HG02840 (cell line): ENCODE measurements around the gene TSPAN18.

Experiments
- ATAC-seq: cut with Tn5 transposase; IDR thresholded peaks from one replicate; pipeline ENCODE4 v1.9.1; 2021; ENCODE audit warnings: mild to moderate bottlenecking, moderate library complexity, moderate number of reproducible peaks; ENCODE audit not compliant: unreplicated experiment, low FRiP score

TSPAN18 gene

DNA sequence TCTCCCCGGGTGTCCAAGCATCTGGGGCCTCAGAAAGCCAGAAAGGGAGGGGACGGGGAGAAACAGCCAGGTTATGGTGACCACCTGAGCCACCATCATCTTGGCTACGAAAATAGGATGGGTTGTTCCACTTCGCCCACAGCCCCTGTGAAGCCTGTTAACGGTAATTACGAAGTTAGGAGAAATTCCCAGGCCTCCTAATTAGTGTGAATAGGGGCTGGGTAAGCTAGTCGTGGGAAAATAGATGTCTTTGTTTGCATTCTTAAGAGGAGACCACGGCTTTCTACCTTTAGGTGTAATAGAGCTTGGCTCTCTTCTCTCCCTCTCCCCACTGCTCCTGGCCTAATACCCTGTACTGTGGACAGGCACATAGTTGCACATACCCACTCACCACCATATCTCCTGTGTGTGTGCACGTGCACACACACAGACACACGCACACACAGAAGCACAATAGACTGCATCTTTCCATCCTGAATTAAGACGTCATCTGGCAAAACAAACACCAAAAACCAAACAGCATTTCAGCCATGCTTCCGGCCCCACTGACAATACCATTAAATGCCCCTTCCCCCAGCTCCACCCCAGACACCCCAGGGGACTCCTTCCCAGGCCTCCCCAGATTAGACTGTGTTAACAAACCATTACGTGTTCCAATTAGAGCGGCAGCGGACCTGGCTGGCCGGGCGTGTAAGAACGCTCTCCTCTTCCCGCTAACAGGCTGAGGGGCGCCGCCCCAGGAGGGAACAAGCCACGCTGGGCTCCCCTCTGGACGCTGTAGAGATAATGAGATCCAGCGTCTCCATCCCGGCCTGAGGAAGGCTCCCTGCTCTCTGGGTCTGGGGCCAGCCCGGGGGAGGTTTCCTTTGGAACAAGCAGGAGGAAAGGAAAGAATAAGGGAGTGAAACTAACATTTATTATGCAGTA, 151.1 kb downstream of the TSPAN18 start:
- ATAC-seq, result no peak

DNA sequence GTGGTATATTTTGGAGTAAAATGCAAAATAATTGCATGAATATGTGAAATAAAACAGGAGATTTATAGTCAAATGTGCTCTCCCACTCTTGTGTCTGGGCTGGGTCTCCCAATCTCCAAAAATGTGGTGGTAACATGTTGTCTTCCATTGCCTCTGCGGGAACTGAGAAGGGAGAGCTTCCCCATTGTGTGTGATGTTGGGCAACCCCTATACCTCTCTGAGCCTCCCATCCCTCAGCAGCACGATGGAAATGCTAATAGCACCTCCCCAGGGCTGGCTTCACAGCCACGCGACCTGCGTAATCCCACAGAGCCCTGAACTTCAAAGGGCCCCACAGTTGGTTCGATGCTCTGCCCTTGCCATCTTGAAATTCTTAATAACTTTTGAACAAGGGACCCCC, 151.9 kb downstream of the TSPAN18 start:
- no peak for ATAC-seq

DNA sequence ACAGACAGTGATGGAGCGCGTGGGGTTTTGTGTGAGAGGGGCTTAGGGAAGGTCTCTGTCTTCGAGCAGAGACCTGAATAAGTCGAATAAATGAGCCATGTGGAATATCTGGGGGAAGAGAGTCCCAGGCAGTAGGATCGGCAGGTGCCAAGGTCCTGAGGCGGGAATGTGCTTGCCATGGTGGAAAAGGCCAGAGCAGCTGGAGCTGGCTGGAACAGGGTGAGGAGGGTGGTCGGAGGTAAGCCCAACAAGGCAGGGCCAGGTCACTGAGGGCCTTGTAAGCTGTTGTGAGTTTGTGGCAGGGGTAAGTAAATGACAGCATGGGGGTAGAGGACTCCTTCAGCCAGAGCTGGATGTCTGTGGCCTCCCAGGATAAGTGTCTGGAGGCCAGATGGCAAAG, 152.7 kb downstream of the TSPAN18 start:
- no peak for ATAC-seq

DNA sequence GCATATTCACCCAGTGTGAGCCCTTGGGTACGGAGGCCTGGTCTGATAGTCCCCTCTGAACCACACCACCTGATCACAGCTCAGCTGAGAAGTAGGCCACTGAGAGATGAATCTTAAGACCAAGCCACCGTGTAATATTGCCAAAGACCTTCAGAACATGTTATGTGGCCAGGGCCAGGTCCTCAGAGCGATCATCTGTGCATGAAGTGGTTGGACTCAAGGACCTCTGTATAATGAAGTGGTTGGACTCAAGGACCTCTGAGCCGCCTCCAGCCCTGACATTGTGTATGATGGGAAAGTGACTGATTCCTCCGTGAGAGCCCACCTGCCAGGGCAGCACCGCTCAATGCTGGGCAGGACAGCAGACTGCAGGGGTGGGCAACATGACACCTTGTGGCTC, 153.7 kb downstream of the TSPAN18 start:
- ATAC-seq, result no peak

DNA sequence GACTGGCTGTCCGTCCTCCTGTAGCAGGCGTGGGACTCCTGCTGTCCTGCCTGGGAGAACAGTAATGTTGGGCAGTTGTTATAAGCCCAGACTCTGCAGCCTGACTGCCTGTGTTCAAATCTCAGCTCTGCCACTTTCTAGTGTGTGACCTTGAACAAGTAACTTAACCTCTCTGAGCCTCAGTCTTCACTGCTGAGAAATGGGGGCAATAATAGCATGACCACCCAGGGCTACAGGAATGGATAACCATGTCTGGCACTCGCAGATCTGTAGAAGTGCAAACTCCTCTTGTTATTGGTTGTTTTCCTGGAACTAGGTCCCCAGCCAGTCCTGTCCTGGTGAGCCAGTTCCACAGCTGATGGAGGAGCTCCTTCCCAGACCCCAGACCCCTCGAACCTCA, 154.2 kb downstream of the TSPAN18 start:
- ATAC-seq, result no peak

DNA sequence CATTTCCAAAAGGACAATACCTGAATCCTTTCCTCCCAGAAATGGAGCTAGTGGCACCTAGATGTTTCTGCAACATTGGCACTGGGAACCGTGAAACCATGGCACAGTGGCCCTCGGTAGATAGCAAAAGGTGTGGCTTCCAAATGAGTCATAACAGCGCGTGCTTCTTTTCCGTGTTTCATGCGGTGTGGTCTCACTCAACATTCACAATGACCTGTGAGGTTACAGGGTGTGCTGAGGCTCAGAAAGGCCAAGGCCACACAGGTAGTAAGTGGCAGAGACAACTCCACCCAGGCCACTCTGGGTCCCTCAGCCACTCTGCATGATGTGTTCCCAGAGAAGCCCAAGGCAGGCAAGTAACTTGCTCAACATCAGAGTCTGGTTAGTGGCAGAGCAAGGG, 156.5 kb downstream of the TSPAN18 start:
- no peak for ATAC-seq

DNA sequence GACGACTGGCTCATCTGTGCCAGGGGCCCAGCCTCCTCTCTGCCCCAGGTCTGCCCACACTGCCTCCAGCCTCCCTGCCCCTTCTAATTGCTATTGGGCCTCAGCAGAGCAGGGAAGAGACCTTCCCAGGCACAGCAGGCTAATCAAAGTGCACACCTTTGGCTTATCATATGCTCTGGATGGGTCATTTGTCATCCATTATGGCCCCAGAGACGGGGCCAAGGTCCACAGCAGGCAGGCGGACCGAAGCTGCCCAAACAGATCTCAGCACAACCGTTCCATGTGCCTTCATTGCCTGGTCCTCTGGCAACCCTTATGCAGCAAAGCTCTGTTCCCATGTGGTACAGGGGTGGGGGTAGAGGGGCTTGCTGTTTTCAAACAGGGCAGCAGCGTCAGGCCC, 157.3 kb downstream of the TSPAN18 start:
- ATAC-seq, result no peak

DNA sequence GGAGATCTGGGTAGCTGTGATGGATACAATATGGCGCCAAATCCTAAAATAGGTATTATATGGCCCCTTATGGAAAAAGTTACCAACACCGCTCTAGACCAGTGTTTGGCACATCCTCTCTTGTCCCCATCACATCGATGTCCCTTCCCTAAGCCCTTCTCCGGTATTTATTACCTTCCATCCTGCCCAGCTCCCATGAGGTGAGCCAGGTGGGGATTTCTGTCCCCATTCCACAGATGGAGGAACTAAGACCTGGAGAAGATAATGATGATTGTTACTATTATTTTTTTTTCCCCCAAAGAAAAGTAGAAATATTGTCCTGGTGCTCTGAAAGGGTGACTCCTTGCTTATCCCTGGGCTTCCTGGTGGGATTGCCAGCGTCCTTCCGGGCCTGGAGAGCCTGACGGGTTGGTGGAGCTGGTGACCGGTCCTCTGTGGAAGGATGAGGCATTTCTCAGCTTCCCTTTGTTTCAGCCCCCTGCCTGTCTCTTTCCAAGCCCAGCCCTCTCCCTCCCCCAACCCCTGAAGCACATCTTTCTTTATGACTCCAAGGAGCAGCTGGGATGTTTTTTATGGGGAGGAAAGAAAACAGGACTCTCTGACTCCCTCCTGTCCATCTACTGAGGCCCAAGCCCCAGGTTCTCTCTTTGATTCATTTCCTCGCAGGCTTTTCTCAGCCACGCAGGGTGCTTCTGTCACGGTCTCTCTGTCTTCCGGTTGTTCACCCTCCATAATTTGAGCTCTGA, 158.5 kb downstream of the TSPAN18 start:
- ATAC-seq, result no peak

DNA sequence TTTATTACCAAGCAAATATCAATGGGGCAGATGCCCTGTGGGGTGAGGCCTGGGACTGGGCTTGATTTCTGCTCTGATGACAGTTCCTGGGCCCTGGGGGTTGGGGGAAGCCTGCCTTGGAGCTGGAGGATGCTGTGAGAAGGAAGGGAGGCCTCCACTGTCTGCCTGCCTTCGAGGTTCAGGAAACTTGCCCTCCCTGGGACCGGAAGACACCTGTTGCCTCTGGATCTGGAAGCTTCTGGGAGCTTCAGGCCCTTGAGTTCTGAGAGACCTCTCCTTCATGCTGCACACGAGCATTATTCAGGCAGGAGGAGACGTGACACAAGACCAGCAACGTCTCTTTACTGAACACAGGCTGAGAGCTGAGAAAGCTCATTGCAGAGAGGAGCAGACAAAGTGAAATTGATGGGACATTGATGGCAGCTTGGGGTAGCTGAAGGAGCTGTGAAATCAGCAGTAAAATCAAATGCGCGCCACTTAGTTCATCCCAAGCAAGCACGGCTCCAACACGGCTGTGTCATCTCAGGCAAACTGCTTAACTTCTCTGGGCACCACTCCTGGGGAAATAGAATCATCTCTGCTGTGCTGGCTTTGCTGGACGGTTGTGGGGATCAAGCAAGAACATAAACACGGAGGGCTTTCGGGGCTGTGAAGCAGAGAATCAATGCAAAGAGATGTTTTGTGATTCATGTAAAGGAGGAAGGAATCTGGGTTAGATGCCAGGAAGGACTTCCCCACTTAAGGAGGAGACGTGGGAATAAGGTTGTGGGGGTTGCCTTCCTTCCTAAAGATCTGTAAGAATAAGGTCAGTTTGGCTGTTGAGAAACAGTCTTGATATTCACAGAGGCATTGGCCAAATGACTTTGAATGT, 159.4 kb downstream of the TSPAN18 start:
- ATAC-seq, result no peak

DNA sequence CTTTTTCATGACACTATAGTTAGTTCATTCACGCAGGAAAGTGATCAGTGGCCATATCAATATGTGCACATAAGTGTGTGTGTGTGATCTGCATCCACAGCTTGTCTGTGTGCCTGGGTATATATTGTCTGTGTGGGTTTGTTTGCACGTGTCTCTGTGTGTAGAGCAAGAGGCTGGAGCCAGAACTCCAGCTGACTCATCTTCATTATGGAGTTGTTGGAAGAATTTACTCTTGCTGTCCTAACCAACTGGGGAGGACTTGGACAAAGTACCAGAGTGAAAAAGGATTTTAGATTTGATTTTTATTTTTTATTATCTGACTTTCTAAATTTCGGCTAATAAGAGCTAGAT, 160.0 kb downstream of the TSPAN18 start:
- ATAC-seq, result no peak

DNA sequence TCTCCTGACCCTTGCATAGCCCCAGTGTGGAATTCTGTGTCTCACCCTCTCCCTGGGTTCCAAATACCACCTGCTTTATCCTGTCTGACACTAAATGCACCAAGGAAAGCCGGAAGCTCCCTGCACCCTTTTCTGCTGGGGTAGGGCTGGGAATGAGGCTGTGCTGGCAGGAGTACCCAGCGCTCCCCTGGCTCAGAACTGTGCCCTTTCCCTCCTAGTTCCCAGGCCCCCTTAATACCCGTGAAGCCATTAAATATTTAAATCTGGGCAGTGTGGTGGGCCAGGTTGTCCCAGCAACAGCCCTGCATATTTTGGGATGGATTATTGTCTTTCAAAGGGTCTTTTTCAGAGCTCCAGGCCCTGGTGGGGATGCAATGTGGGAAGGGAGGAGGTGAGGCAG, 160.9 kb downstream of the TSPAN18 start:
- ATAC-seq, result no peak

DNA sequence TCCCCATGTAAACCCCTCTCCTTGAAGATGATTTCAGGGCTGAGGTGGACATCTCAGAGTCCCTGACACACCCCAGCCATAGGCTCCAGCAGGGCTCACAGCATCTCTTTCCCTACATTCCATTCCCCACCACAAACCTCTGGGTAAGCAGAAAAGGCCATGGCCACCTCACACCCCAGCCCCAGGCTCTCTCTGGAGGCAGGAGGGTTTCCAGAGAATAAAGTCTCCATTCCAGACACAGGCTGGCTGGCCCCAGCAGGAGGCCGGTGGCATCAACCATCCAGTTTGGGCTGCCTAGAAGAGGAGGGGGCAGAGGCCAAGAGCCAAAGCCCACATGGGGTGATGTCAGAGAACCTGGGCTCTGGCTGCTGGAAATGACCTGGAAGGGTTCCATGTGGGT, 162.5 kb downstream of the TSPAN18 start:
- ATAC-seq, result no peak

DNA sequence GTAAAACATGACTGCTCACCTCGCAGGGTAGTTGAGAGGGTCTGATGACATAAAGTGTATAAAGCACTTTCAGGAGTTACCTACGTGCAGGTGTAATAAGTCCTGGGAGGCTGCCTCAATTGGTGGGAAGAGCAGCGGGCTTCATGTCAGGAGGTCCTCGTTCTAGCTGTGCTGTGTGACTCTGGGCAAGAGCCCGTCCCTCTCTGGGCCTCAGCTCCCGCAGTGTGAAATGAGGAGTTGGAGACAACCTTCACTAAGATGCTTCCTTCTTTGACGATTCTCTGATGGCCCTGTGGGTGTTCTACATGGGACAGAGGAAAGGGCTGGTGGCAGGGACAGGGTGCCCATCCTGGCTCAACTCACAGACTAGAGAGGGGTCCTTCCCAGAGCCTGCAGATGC, 166.1 kb downstream of the TSPAN18 start:
- ATAC-seq, result no peak

DNA sequence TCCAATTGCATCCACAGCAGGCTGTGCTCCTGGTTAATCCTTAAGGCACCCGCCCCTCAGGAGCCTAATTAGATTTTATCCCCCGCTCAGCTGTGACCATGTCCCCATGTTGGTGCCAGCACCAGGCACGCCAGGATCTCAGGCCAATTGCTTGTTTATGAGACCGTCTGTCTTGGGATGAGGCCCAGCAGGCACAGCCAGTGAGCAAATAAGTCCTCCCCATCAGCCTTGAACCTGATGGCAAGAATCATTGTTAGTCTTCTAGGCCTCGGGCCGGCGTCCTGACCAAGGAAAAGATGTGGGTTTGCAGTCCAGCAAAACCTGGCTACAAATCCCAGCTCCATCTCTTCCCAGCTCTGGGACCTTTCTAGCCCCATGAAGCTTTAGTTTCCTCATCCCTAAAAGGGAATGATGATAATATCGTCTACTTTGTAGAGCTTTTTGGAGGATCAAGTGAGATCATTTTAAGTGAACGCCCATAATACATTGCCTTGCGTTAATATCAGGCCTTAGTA, 166.6 kb downstream of the TSPAN18 start:
- no peak for ATAC-seq

DNA sequence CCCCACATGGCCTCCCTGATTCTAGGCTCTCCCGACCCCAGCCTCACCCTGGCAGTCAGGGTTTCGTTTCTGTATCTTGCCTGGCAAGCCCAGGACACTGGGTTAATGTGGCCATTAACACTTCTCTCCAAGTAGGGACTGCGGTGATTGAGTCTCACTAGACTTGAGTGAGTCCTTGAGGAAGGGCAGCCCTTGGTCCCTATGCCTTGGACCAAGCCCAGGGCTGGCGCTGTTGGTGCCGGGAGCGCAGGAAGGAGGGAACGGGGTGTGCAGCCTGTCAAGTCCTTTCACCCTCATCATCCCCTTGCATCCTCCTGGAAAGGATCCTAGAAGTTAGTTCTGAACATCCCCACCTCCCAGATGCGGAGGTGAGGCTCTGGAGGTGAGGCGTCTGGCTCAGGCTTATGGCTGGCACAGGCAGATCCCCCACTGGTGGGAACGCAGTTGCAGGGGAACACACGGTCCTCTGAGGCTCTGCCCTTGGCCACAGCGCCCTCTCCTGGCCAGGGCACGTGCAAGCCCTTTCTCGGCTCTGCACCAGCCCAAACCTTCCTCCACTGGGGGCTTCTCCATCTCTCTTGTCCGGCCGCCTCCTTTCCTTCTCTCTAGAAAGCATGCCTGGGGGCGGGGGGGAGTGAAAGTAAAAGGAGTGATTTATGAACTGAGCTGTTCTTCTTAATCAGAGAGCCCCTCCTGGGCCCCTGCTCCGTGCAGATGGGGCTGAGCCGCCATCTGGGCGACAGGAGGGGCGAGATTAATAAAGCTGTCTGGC, 167.3 kb downstream of the TSPAN18 start:
- no peak for ATAC-seq

DNA sequence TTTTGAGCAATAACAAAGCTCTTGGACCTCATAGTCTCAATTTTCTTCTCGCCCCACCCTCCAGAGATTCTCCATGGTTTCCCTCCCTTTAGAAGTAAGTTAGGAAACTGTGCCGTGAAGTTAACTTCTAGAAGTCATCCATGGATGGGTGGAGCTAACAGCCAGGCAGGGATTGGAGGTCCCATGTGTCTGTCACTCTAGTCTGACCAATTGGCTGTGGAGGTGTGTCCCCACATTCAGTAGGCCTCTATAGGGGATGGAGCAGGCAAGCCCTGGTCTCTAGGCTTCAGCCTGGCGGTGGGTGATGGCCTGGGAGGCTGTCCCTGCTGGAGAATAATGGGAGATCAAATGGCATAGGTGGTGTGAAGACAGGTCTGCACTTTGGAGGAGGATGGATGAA, 173.2 kb downstream of the TSPAN18 start:
- ATAC-seq, result no peak

DNA sequence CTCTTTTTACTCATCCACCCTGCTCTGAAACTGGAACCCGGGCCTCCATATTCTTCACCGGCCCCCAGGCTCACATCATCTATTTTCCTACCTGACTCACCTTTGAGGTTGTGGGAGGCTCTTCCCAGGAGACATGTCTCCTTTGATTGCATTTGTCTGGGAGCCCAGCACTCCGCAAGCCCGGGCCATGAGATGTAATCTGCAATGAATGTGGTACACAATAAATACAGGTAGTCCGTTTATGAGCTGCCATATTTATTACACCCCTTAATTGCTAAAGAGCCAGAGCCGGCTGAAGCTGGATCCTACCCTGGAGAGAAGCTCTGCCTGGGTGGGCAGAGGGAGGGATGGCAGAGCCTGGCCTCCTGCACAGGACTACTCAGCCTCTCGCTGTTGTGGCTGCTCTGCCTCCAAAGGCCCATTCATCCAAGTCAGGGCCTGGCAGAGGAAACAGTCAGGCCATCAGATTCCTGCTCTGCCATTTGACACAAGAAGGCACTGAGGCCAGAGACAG, 174.4 kb downstream of the TSPAN18 start:
- no peak for ATAC-seq

DNA sequence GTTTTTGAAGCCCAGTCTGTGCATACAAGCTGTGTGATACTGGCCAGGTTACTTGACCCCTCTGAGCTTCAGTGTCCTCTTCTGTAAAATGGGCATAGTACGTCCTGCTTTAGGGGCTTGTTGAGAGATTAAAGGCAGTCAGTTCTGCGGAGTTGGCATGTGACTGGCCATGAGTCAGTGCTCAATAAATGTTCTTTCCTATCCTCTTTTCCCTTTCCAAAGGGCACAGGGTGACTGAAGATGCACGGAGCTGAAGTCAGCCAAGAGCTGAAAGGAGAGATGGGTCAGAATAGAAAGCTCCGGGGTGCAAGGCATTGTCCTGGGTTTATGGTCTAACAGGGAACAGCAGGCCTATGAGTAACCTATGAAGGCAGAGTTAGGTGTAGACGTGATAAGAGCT, 175.0 kb downstream of the TSPAN18 start:
- ATAC-seq, result no peak

DNA sequence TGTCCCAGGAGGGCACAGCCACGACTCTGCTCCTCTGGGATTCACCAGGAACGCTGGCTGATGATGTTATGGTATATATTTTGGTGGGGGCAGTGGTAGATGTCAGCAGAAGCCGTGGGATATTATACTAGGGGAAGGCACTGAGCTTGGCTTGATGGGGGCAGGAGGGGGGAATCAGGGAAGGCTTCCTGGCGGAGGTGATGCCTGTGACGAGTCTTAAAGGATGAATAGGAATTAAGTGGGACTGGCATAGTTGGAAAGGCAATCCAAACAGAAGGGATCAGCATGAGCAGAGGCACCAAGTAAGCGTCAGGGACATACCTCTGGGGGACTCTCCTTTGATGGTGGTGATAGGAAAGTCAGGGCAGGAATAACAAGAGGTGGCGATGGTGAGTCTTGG, 176.3 kb downstream of the TSPAN18 start:
- no peak for ATAC-seq

DNA sequence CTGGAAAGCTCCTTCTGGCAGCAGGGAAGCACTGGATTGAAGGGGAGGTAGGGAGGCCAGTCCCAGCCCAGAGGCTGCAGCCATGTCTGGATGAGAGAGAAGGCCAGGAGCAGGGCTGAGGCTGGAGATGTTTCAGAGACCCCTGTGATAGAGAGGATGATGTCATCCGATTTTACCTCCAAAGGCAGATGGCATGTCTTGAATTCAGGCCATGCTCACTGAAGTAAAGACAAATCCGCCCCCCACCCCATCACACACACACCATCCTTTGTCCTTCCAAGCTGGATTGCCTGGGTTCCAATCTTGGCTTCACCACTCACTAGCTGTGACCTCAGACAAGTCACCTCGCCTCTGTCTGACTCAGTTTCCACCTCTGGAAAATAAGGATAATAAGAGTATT, 176.8 kb downstream of the TSPAN18 start:
- ATAC-seq, result no peak
